Uterus (tissue), 4 donors: ENCODE data around the gene HBA1. TPM values are rescaled to one million over a fixed set of nuclear protein-coding genes. Genes with fewer than 3 reads are reported as not detected.
"Not testable (repeated sequence)": the region's sequence is repeated elsewhere in the genome, so short reads cannot be mapped to it uniquely, and the experiment has no call there.

Source experiments
- DNase-seq, 2 donors: peaks; one replicate each; pipeline ENCODE4 v3.0.0-alpha.2; 2019 to 2020
- H3K27ac ChIP-seq, 2 donors: fragments of 200-600 bp; sonication (generic); 1 replicate in 1 of 2; 2 replicates in 1 of 2; pipeline ENCODE4 v1.5.1; 2016 to 2018
- H3K27me3 ChIP-seq, 2 donors: fragments of 200-600 bp; sonication (generic); one replicate each; pipeline ENCODE4 v1.5.1; 2018 to 2019; ENCODE audit warnings: control low read depth in 1 of 2
- H3K36me3 ChIP-seq, 2 donors: fragments of 200-600 bp; sonication (generic); one replicate each; pipeline ENCODE4 v1.5.1; 2019; ENCODE audit warnings: control low read depth in 1 of 2
- H3K4me1 ChIP-seq, 2 donors: fragments of 200-600 bp; sonication (generic); one replicate each; pipeline ENCODE4 v1.5.1; 2018 to 2019; ENCODE audit warnings: control low read depth in 1 of 2
- H3K4me3 ChIP-seq, 2 donors: fragments of 200-600 bp; sonication (generic); 1 replicate in 1 of 2; 2 replicates in 1 of 2; pipeline ENCODE4 v1.5.1; 2018 to 2019; ENCODE audit warnings: mild to moderate bottlenecking in 1 of 2
- H3K9me3 ChIP-seq, 2 donors: fragments of 200-600 bp; sonication (generic); one replicate each; pipeline ENCODE4 v1.5.1; 2019; ENCODE audit warnings: control low read depth in 1 of 2
- CTCF ChIP-seq, 4 experiments: fragments of 200-600 bp in 2 of 4; fragments of 450-650 bp in 2 of 4; sonication (generic) in 2 of 4; IDR thresholded peaks; one replicate each; pipeline ENCODE4 v1.5.1; 2016 to 2019; ENCODE audit warnings: antibody characterized with exemption in 4 of 4, mild to moderate bottlenecking in 2 of 4, moderate library complexity in 1 of 4
- POLR2A ChIP-seq, 2 donors: fragments of 450-650 bp; IDR thresholded peaks; one replicate each; pipeline ENCODE4 v1.6.1; 2016; ENCODE audit warnings: antibody characterized with exemption in 2 of 2, mild to moderate bottlenecking in 1 of 2, moderate library complexity in 1 of 2
- intact Hi-C: fragments of 100-400 bp; cut with DNase I; formaldehyde crosslinking; loops from one replicate; pipeline ENCODE4 v1.15.1; 2023; ENCODE audit warnings: low total_unique reads
- total RNA-seq, 4 donors: library from RNA; depleted of rRNA in 3 of 4; stranded (reverse); fragments of >200 nt in 3 of 4; gene quantifications; one replicate each; pipeline versions ENCODE4 v1.1.0 to v1.2.4, GENCODE V29; 2014 to 2023
- donor health status: DM: yes; HTN: yes; CAD: no.

Gene HBA1
- total RNA-seq, 4 donors from 2014 or later, result 42.0 to 398 (median 263) TPM

GRCh38 chr16:170788-171187 is 5.7 kb upstream of the HBA1 start:
- no peaks in the 10 kb centered on the region for H3K9me3 ChIP-seq
- peaks cover 0 to 8% of the 10 kb centered on the region in 2 donors for H3K4me1 ChIP-seq
- H3K27me3 ChIP-seq, result peaks cover 17 to 55% of the 10 kb centered on the region in 2 donors
- no peaks in the 10 kb centered on the region for H3K36me3 ChIP-seq
- no peak for DNase-seq
- H3K27ac ChIP-seq, result no peak overlapping the region
- intact Hi-C loops, result no loop called here
- no peak overlapping the region for H3K4me3 ChIP-seq
- TF ChIP-seq POLR2A (IDR thresholded peaks at IDR 0.05) (no peak), CTCF (IDR thresholded peaks at IDR 0.05) (no peak)

GRCh38 chr16:172374-172941 is 4.0 kb upstream of the HBA1 start, which contains the start of gene HBA2:
Gene HBA2 (plus strand): TSS chr16:172876. CDS start chr16:172913, 37 bp downstream.
- DNase-seq, H3K36me3 ChIP-seq, H3K4me3 ChIP-seq, H3K9me3 ChIP-seq, intact Hi-C loops, H3K27ac ChIP-seq, H3K4me1 ChIP-seq: not testable (repeated sequence)
- peaks cover 9 to 40% of the 10 kb centered on the region in 2 donors for H3K27me3 ChIP-seq

- H3K27me3 ChIP-seq, result peaks cover 14 to 40% of the 10 kb centered on the region in 2 donors
- H3K36me3 ChIP-seq, H3K4me1 ChIP-seq, H3K9me3 ChIP-seq, H3K27ac ChIP-seq, H3K4me3 ChIP-seq, DNase-seq, intact Hi-C loops: not testable (repeated sequence)
These were observed 3.1 kb upstream of the HBA1 start for GRCh38 chr16:173211-173854.

GRCh38 chr16:173928-174769 is 2.3 kb upstream of the HBA1 start:
- H3K36me3 ChIP-seq, H3K9me3 ChIP-seq, DNase-seq, intact Hi-C loops, H3K27ac ChIP-seq, H3K4me1 ChIP-seq, H3K4me3 ChIP-seq: not testable (repeated sequence)
- H3K27me3 ChIP-seq, result peaks cover 16 to 40% of the 10 kb centered on the region in 2 donors

GRCh38 chr16:175011-175949 is 1.2 kb upstream of the HBA1 start:
- Histone ChIP-seq H3K9me3 (no peaks in the 10 kb centered on the region), H3K27ac (no peak overlapping the region), H3K36me3 (no peaks in the 10 kb centered on the region), H3K27me3 (peaks cover 25 to 47% of the 10 kb centered on the region in 2 donors), H3K4me1 (peaks cover 0 to 4% of the 10 kb centered on the region in 2 donors), H3K4me3 (no peak overlapping the region)
- intact Hi-C loops, result no loop called here
- no peak for DNase-seq
- no peak for TF ChIP-seq CTCF (IDR thresholded peaks at IDR 0.05)
- no peak for TF ChIP-seq POLR2A (IDR thresholded peaks at IDR 0.05)

- H3K9me3 ChIP-seq, H3K27ac ChIP-seq, H3K36me3 ChIP-seq, DNase-seq, intact Hi-C loops, H3K4me3 ChIP-seq: not testable (repeated sequence)
- Histone ChIP-seq H3K4me1 (peaks cover 0 to 11% of the 10 kb centered on the region in 2 donors), H3K27me3 (peaks cover 30 to 47% of the 10 kb centered on the region in 2 donors)
These were observed 474 bp upstream of the HBA1 start for GRCh38 chr16:176006-176405.
